WTC11 (cell line): Measurements from ENCODE around the gene RPLP1. TPM values are rescaled to one million over a fixed set of nuclear protein-coding genes. Genes with fewer than 3 reads are reported as not detected.

Source experiments
- ATAC-seq: fragments of 200-7000 bp; cut with Tn5 transposase; 2 replicates; pipeline ENCODE4 v1.10.0; 2021; ENCODE audit warnings: mild to moderate bottlenecking, moderate library complexity
- CTCF ChIA-PET: fragments of 300-600 bp; sonication (Branson Sonifier 250); formaldehyde crosslinking; loops from one replicate; lab custom pipeline; 2021; ENCODE audit warnings: antibody characterized with exemption; lab: Charles Lee
- POLR2A ChIA-PET: fragments of 350-600 bp; sonication (Branson Sonifier 250); formaldehyde crosslinking; loops from one replicate; lab custom pipeline; 2021; ENCODE audit warnings: antibody characterized with exemption; lab: Charles Lee
- DNase-seq: peaks from one replicate; pipeline ENCODE4 v3.0.0; 2021; ENCODE audit warnings: low spot score
- H3K27ac Mint-ChIP-seq: 2 replicates; pipeline ENCODE4 v1.8.0; 2021; ENCODE audit warnings: mixed read lengths
- H3K27me3 Mint-ChIP-seq: 2 replicates; pipeline ENCODE4 v1.8.0; 2021; ENCODE audit warnings: low read depth, mild to moderate bottlenecking, moderate library complexity, mixed read lengths
- H3K36me3 Mint-ChIP-seq: 2 replicates; pipeline ENCODE4 v1.8.0; 2021; ENCODE audit warnings: mixed read lengths
- H3K4me1 Mint-ChIP-seq: 2 replicates; pipeline ENCODE4 v1.8.0; 2022; ENCODE audit warnings: mixed read lengths
- H3K4me3 Mint-ChIP-seq: 2 replicates; pipeline ENCODE4 v1.8.0; 2021; ENCODE audit warnings: mild to moderate bottlenecking, moderate library complexity, mixed read lengths
- H3K9me3 Mint-ChIP-seq: 2 replicates; pipeline ENCODE4 v1.8.0; 2021; ENCODE audit warnings: mixed read lengths
- E2F4 ChIP-seq: sonication (generic); formaldehyde crosslinking; IDR thresholded peaks from 2 replicates; pipeline ENCODE4 v1.8.1; 2022; ENCODE audit warnings: low read depth, mild to moderate bottlenecking, moderate library complexity, missing genetic modification reagents, borderline replicate concordance
- E2F5 ChIP-seq: sonication (generic); formaldehyde crosslinking; IDR thresholded peaks from 2 replicates; pipeline ENCODE4 v1.8.1; 2022; ENCODE audit warnings: mild to moderate bottlenecking, moderate library complexity, missing genetic modification reagents
- ELF4 ChIP-seq: sonication (generic); formaldehyde crosslinking; IDR thresholded peaks from 2 replicates; pipeline ENCODE4 v1.8.1; 2022; ENCODE audit warnings: low read depth, mild to moderate bottlenecking, moderate library complexity, missing genetic modification reagents
- ERG ChIP-seq: fragments of 250-450 bp; sonication (Bioruptor Pico); IDR thresholded peaks from 2 replicates; pipeline ENCODE4 v1.8.0; 2021; ENCODE audit warnings: mild to moderate bottlenecking
- HMGA2 ChIP-seq: fragments of 250-450 bp; sonication (Bioruptor Pico); IDR thresholded peaks from 2 replicates; pipeline ENCODE4 v1.4.0; 2021; ENCODE audit warnings: mild to moderate bottlenecking, moderate library complexity
- MLX ChIP-seq: sonication (generic); formaldehyde crosslinking; IDR thresholded peaks from 2 replicates; pipeline ENCODE4 v1.8.1; 2023; ENCODE audit warnings: mild to moderate bottlenecking, missing genetic modification reagents, moderate library complexity
- NFE2L1 ChIP-seq: sonication (generic); formaldehyde crosslinking; IDR thresholded peaks from 2 replicates; pipeline ENCODE4 v1.8.1; 2023; ENCODE audit warnings: missing genetic modification reagents
- PRDM15 ChIP-seq: sonication (generic); formaldehyde crosslinking; IDR thresholded peaks from 2 replicates; pipeline ENCODE4 v1.8.0; 2022; ENCODE audit warnings: missing genetic modification reagents
- PREB ChIP-seq: sonication (generic); formaldehyde crosslinking; IDR thresholded peaks from 2 replicates; pipeline ENCODE4 v1.8.1; 2022; ENCODE audit warnings: mild to moderate bottlenecking, missing genetic modification reagents, moderate library complexity, borderline replicate concordance
- TCF7 ChIP-seq: sonication (generic); formaldehyde crosslinking; IDR thresholded peaks from 2 replicates; pipeline ENCODE4 v1.8.0; 2022; ENCODE audit warnings: mild to moderate bottlenecking, low read depth, missing genetic modification reagents, moderate library complexity
- ZBTB43 ChIP-seq: sonication (generic); formaldehyde crosslinking; IDR thresholded peaks from 2 replicates; pipeline ENCODE4 v1.8.1; 2023; ENCODE audit warnings: mild to moderate bottlenecking, missing genetic modification reagents
- ZMAT4 ChIP-seq: fragments of 250-450 bp; sonication (Bioruptor Pico); IDR thresholded peaks from 2 replicates; pipeline ENCODE4 v1.9.0; 2021; ENCODE audit warnings: mild to moderate bottlenecking
- ZNF232 ChIP-seq: sonication (generic); formaldehyde crosslinking; IDR thresholded peaks from 2 replicates; pipeline ENCODE4 v1.8.0; 2022; ENCODE audit warnings: mild to moderate bottlenecking, missing genetic modification reagents
- ZNF263 ChIP-seq: sonication (generic); formaldehyde crosslinking; IDR thresholded peaks from 2 replicates; pipeline ENCODE4 v1.8.1; 2022; ENCODE audit warnings: low read depth, mild to moderate bottlenecking, moderate library complexity, missing genetic modification reagents
- ZNF423 ChIP-seq: fragments of 250-450 bp; sonication (Bioruptor Pico); IDR thresholded peaks from 2 replicates; pipeline ENCODE4 v2.1.2; 2022; ENCODE audit warnings: mild to moderate bottlenecking, moderate library complexity
- total RNA-seq: library from RNA; stranded (reverse); gene quantifications from 3 replicates; pipeline ENCODE4 v1.2.3, GENCODE V29; 2021

RPLP1 gene
- total RNA-seq, 1 experiment from 2014 or later, result 2,441 TPM

- Mint-ChIP-seq H3K4me3 (no peak overlapping the region), H3K4me1 (no peaks in the 10 kb centered on the region), H3K9me3 (peaks cover 15% of the 10 kb centered on the region), H3K36me3 (peaks cover 4% of the 10 kb centered on the region), H3K27me3 (no peaks in the 10 kb centered on the region; the same call in 1 of the 2 replicates), H3K27ac (no peak overlapping the region)
- TF ChIP-seq PREB (CRISPR knock-in tag) (no peak), ZNF232 (CRISPR knock-in tag) (no peak), NFE2L1 (no peak), ZMAT4 (CRISPR knock-in tag) (no peak), ZNF423 (CRISPR knock-in tag) (no peak), HMGA2 (CRISPR knock-in tag) (no peak), ZBTB43 (no peak), ERG (CRISPR knock-in tag) (no peak), E2F5 (no peak), ELF4 (CRISPR knock-in tag) (no peak), E2F4 (CRISPR knock-in tag) (no peak), TCF7 (no peak), ZNF263 (no peak), PRDM15 (CRISPR knock-in tag) (no peak)
- CTCF ChIA-PET, result no interaction called here
- ATAC-seq, result no peak
- POLR2A ChIA-PET, result no interaction called here
- DNase-seq, result no peak
These were observed 27.4 kb downstream of the RPLP1 start for GRCh38 chr15:69479971-69480370.

GRCh38 chr15:69480932-69481331, 28.3 kb downstream of the RPLP1 start:
- H3K9me3 Mint-ChIP-seq, result peaks cover 23% of the 10 kb centered on the region

More at GRCh38 chr15:69480932-69481331, 28.3 kb downstream of the RPLP1 start:
- ChIA-PET POLR2A (interaction anchor here (0.6 kb wide), 1 partner anchor 354 kb away, joined by 4 read pairs; no protein-coding TSS in a partner anchor), CTCF (no interaction called here)
- Mint-ChIP-seq H3K4me1 (no peaks in the 10 kb centered on the region), H3K27ac (no peak overlapping the region), H3K4me3 (no peak overlapping the region), H3K27me3 (no peaks in the 10 kb centered on the region; the same call in 1 of the 2 replicates), H3K36me3 (peaks cover 8% of the 10 kb centered on the region)
- DNase-seq (no peak), ATAC-seq (no peak)
- no peak for TF ChIP-seq MLX (CRISPR knock-in tag)
- TF ChIP-seq, all 79 proteins: peak for 0
